NCI-H2227 treated with DMSO at 0.1 percent for 48 hours (cell line): Measurements from ENCODE around the gene ANAPC2.

Experiments
- DNase-seq: peaks from one replicate; lab custom pipeline; 2025; lab: John Stamatoyannopoulos, UW

The ANAPC2 gene

DNA sequence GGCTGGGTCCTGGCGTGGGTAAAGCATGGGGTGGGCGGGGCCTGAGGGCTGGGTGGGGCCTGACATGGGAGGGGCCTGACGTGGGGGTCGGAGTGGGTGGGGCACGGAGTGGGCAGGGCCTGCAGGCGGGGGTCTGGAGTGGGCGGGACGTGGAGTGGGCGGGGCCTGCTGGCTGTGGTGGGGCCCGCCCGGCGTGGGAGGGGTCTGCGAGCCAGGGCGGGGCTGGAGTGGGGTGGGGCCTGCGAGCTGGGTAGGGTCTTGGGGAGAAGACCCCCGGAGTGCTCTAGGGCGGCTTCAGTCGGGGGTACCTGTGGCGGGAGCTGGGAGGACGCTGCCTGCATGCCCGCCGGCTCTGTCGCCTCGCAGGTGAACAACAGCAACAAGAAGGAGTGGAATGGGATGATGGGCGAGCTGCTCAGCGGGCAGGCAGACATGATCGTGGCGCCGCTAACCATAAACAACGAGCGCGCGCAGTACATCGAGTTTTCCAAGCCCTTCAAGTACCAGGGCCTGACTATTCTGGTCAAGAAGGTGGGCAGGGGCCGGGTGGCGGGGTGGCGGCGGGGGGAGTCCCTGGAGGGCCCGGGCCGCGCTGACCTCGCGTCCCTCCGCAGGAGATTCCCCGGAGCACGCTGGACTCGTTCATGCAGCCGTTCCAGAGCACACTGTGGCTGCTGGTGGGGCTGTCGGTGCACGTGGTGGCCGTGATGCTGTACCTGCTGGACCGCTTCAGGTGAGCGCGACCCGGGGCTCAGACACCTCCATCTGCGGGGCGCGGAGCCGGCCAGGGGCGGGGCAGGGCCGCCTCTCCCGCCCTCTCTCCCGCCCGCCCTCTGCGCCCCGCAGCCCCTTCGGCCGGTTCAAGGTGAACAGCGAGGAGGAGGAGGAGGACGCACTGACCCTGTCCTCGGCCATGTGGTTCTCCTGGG lies 26.5 kb downstream of the ANAPC2 start:
- DNase-seq = no peak

GRCh38 chr9:137160716-137161557 lies 27.4 kb downstream of the ANAPC2 start:
- no peak for DNase-seq

DNA sequence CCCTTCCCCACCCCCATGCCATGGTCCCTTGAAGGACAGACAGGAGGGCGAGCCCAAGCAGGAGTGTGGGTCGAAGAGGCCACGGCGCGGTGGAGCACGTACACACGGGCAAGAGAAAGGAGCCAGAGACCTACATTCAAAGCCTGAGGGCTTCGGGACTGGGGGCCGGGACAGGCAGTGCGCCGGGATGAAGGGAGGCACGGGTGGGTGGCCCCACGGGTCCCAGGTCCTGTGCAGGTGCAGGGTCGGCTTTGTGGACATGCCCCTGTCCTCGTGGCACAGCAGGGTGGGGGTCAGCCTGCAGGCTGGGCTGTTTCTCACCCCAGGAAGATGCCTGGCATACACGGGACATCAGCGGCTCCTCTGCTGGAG lies 28.3 kb downstream of the ANAPC2 start:
- DNase-seq = no peak

- DNase-seq = no peak
These were observed 29.0 kb downstream of the ANAPC2 start for GRCh38 chr9:137159105-137160053.

GRCh38 chr9:137158625-137159024 lies 29.7 kb downstream of the ANAPC2 start:
- DNase-seq = no peak

DNA sequence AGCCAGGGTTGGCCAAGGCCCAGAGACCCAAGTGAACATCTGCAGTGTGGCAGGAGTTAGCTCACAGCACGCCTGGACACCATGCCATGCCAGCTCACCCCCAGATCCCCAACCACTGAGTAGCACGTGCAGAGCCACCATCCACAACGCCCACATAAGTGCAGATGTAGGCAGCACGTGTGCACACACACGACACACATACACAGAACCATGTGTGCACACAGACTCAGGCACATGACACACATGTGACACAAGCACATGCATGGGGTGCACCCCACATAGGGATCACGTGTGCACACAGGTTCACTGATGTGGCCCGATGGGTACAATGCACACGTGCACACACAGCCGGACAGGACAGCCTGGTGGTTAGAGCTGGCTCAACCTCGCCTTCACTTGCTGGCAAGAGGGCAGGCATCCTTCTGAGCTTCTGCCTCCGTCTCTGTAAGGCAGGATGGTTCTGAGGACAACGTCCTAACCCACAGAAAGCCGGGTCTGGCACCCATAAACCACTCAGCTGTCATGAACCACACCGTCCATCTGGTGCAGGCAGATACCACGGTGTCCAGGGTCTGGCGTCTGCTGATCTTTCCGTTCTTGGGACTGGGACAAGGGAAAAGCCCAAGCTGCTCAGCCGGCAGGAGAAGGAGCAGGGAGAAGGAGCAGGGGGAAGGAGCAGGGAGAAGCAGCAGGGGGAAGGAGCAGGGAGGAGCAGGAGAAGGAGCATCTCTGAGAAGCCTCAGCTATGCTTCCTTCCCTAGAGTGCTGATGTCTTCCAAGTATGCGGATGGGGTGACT lies 30.5 kb downstream of the ANAPC2 start:
- DNase-seq = no peak

DNA sequence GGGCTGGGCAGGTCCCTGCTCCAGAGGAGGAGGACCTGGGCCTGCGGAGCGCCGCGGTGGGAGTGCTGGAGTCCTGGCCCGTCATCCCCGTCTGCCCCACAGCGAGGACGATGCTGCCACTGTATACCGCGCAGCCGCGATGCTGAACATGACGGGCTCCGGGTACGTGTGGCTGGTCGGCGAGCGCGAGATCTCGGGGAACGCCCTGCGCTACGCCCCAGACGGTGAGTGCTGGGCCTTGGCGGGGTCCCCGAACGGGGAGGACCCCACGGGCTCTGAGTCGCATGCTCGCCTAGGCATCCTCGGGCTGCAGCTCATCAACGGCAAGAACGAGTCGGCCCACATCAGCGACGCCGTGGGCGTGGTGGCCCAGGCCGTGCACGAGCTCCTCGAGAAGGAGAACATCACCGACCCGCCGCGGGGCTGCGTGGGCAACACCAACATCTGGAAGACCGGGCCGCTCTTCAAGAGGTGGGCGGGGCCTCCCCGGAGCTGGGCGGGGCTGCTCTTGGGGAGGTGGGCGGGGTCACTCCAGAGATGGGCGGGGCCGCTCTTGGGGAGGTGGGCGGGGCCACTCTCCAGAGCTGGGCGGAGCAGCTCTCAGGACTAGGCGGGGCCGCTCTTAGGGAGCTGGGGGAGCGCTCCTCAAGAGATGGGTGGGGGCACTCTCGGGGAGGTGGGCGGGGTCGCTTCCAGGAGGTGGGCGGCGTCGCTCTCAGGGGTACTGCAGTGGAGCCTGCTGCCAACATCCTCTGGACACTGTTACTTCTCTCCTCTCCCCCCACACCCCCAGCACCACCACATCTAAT lies 31.6 kb downstream of the ANAPC2 start:
- DNase-seq = no peak

GRCh38 chr9:137152844-137153405 lies 35.4 kb downstream of the ANAPC2 start:
- DNase-seq = no peak

DNA sequence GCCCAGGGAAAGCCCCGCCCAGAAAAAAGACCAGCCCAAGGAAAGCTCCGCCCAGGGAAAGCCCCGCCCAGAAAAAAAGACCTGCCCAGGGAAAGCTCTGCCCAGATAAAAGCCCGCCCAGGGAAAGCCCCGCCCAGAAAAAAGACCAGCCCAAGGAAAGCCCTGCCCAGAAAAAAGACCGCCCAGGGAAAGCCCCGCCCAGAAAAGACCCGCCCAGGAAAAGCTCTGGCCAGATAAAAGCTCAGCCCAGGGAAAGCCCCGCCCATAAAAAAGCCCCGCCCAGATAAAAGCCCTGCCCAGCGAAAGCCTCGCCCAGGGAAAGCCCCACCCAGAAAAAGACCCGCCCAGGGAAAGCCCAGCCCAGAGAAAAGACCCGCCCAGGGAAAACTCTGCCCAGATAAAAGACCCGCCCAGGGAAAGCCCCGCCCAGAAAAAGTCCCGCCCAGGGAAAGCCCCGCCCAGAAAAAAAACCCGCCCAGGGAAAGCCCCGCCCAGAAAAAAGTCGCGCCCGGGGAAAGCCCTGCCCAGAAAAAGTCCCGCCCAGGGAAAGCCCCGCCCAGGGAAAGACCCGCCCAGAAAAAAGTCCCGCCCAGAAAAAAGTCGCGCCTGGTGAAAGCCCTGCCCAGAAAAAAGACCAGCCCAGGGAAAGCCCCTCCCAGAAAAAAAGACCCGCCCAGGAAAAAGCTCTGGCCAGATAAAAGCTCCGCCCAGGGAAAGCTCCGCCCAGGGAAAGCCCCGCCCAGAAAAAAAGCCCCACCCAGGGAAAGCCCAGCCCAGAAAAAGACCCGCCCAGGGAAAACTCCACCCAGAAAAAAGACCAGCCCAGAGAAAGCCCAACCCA lies 37.5 kb downstream of the ANAPC2 start:
- DNase-seq = no peak

DNA sequence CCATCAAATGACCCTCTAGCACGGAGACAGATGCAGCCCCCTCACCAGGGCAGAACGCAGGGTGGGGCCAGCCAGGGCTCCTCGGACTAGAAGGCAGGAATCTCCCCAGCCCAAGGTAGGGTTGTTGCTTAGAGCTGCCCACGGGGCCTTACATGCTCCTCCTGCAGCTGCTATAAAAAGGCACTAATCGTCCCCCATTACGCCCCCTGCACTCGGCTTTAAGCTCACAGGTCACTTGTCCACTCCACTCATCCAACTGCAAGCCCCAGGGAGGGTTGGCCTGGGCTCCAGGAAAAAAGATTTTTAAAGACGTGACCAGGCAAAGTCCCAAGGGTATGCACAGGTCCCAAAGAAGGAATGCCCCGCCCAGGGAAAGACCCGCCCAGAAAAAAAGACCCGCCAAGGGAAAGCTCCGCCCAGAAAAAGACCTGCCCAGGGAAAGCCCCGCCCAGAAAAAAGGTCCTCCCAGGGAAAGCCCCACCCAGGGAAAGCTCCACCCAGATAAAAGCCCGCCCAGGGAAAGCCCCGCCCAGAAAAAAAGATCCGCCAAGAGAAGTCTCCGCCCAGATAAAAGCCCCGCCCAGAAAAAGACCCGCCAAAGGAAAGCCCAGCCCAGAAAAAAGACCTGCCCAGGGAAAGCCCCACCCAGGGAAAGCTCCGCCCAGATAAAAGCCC lies 38.3 kb downstream of the ANAPC2 start:
- DNase-seq = no peak

- DNase-seq = no peak
These were observed 39.0 kb downstream of the ANAPC2 start for GRCh38 chr9:137149363-137149762.

- no peak for DNase-seq
These were observed 39.7 kb downstream of the ANAPC2 start for GRCh38 chr9:137148661-137149060.

DNA sequence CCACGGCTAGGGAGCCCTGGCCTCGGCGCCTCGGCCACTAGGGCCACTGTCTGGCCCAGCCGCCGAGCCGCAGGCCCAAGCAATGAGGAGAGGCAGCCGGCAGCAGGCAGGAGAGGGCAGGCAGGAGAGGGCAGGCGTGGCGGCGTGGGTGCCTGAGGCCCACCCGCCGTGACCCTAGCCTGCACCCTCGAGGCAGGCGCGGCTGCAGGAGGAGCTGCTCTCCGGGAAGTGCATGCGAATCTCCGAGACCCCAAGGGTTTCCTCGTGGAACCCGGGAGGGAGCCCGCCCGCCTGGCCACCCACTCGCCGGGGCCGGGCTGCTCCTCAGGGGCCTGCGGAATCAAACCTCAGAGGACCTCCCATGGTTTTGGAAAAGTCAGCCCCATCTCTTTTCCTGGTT lies 40.1 kb downstream of the ANAPC2 start:
- DNase-seq = no peak

GRCh38 chr9:137147793-137148160 lies 40.6 kb downstream of the ANAPC2 start:
- DNase-seq = no peak

GRCh38 chr9:137147091-137147792 lies 41.1 kb downstream of the ANAPC2 start:
- no peak for DNase-seq

GRCh38 chr9:137146527-137146918 lies 41.8 kb downstream of the ANAPC2 start:
- DNase-seq = no peak

DNA sequence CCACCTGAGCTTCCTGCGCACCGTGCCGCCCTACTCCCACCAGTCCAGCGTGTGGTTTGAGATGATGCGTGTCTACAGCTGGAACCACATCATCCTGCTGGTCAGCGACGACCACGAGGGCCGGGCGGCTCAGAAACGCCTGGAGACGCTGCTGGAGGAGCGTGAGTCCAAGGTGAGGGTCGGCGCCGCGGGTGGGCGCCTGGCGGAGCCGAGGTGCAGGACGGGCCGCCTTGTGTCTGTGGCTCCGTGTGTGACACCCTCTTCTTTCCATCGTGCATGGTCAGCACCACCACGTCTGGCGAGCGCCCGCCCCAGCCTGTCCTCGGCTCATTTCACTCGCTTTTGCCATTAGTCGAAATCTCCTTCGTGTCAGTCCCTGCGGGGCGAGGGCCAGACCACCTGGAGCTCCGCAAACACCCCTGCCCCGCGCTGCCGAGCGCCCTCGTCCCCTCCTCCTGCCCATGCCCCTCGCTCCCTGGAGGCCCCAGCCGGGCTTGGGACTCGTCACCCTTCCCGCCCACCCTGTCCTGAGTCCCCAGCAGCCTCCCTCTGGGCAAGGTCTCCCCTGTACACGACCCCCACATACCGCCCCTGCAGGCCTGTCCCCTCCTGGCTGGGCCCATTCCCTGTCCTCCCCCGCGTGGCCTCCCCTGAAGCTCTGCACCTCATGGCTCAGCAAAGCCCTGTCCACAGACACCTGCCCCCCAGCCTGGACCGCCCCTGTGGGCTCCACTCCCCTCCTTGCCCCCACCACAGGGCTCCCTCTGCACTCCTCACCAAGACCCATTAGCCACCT lies 42.4 kb downstream of the ANAPC2 start:
- DNase-seq = no peak
